Progenitor cell of endocrine pancreas (in vitro differentiated cells): ENCODE measurements around the gene CSMD2. TPM values are rescaled to one million over a fixed set of nuclear protein-coding genes. Genes with fewer than 3 reads are reported as not detected.

Experiments used
- DNase-seq: peaks from one replicate; pipeline ENCODE4 v3.0.0; 2021; ENCODE audit warnings: low spot score; ENCODE audit not compliant: unreplicated experiment
- H3K27ac Mint-ChIP-seq: 2 replicates; pipeline ENCODE4 v1.8.0; 2021; ENCODE audit warnings: mild to moderate bottlenecking, moderate library complexity, mixed read lengths
- H3K27me3 Mint-ChIP-seq: 2 replicates; pipeline ENCODE4 v1.8.0; 2021; ENCODE audit warnings: mixed read lengths
- H3K36me3 Mint-ChIP-seq: 2 replicates; pipeline ENCODE4 v1.8.0; 2022; ENCODE audit warnings: mixed read lengths; ENCODE audit not compliant: insufficient read depth
- H3K4me1 Mint-ChIP-seq: 2 replicates; pipeline ENCODE4 v1.8.0; 2021; ENCODE audit warnings: low read depth, mixed read lengths
- H3K4me3 Mint-ChIP-seq: 2 replicates; pipeline ENCODE4 v1.8.0; 2021; ENCODE audit warnings: low read depth, mild to moderate bottlenecking, moderate library complexity, mixed read lengths
- H3K9me3 Mint-ChIP-seq: 2 replicates; pipeline ENCODE4 v1.8.0; 2021; ENCODE audit warnings: low read depth, mixed read lengths
- CTCF ChIP-seq: fragments of 200-600 bp; sonication (generic); IDR thresholded peaks from one replicate; pipeline ENCODE4 v1.5.0; 2021; ENCODE audit warnings: antibody characterized with exemption, mild to moderate bottlenecking; ENCODE audit not compliant: unreplicated experiment
- total RNA-seq: library from RNA; stranded (reverse); gene quantifications from 2 replicates; pipeline ENCODE4 v1.2.1, GENCODE V29; 2021

The CSMD2 gene
- total RNA-seq, 1 donor from 2014 or later = 0.38 TPM

- no peak for DNase-seq
- H3K27ac Mint-ChIP-seq = no peak overlapping the region
- H3K9me3 Mint-ChIP-seq = no peaks in the 10 kb centered on the region
- no peaks in the 10 kb centered on the region for H3K4me1 Mint-ChIP-seq
- no peak overlapping the region for H3K4me3 Mint-ChIP-seq
- TF ChIP-seq CTCF = no peak
- no peaks in the 10 kb centered on the region for H3K36me3 Mint-ChIP-seq
- H3K27me3 Mint-ChIP-seq = peaks cover 3% of the 10 kb centered on the region
Measured at GRCh38 chr1:33537885-33538284, 627.1 kb downstream of the CSMD2 start.

GRCh38 chr1:33535334-33535733 lies 629.7 kb downstream of the CSMD2 start:
- Mint-ChIP-seq H3K27ac (no peak overlapping the region), H3K4me3 (no peak overlapping the region), H3K27me3 (peaks cover 9% of the 10 kb centered on the region), H3K9me3 (no peaks in the 10 kb centered on the region), H3K36me3 (no peaks in the 10 kb centered on the region), H3K4me1 (no peaks in the 10 kb centered on the region)
- TF ChIP-seq CTCF = no peak
- no peak for DNase-seq

GRCh38 chr1:33532936-33533335 lies 632.1 kb downstream of the CSMD2 start:
- Mint-ChIP-seq H3K36me3 (no peaks in the 10 kb centered on the region), H3K9me3 (no peaks in the 10 kb centered on the region), H3K27ac (peak overlapping the region; percentile 65), H3K27me3 (peaks cover 9% of the 10 kb centered on the region), H3K4me3 (no peak overlapping the region), H3K4me1 (no peaks in the 10 kb centered on the region)
- no peak for TF ChIP-seq CTCF
- DNase-seq = no peak

- no peaks in the 10 kb centered on the region for H3K9me3 Mint-ChIP-seq
- no peak for DNase-seq
- no peak overlapping the region for H3K4me3 Mint-ChIP-seq
- H3K36me3 Mint-ChIP-seq = no peaks in the 10 kb centered on the region
- no peaks in the 10 kb centered on the region for H3K4me1 Mint-ChIP-seq
- H3K27me3 Mint-ChIP-seq = peaks cover 9% of the 10 kb centered on the region
- no peak overlapping the region for H3K27ac Mint-ChIP-seq
- no peak for TF ChIP-seq CTCF
Measured at GRCh38 chr1:33532250-33532649, 632.8 kb downstream of the CSMD2 start.

GRCh38 chr1:33529957-33530356 lies 635.1 kb downstream of the CSMD2 start:
- DNase-seq = no peak
- TF ChIP-seq CTCF = no peak
- Mint-ChIP-seq H3K27me3 (peaks cover 9% of the 10 kb centered on the region), H3K27ac (no peak overlapping the region), H3K4me1 (no peaks in the 10 kb centered on the region), H3K36me3 (no peaks in the 10 kb centered on the region), H3K4me3 (no peak overlapping the region), H3K9me3 (no peaks in the 10 kb centered on the region)
